GM19463 (cell line): ENCODE results near the gene RNF128.

ENCODE experiments used
- ATAC-seq: cut with Tn5 transposase; IDR thresholded peaks from one replicate; pipeline ENCODE4 v1.9.1; 2021; ENCODE audit warnings: mild to moderate bottlenecking, moderate library complexity; ENCODE audit not compliant: unreplicated experiment

The RNF128 gene, protein sequence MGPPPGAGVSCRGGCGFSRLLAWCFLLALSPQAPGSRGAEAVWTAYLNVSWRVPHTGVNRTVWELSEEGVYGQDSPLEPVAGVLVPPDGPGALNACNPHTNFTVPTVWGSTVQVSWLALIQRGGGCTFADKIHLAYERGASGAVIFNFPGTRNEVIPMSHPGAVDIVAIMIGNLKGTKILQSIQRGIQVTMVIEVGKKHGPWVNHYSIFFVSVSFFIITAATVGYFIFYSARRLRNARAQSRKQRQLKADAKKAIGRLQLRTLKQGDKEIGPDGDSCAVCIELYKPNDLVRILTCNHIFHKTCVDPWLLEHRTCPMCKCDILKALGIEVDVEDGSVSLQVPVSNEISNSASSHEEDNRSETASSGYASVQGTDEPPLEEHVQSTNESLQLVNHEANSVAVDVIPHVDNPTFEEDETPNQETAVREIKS

DNA sequence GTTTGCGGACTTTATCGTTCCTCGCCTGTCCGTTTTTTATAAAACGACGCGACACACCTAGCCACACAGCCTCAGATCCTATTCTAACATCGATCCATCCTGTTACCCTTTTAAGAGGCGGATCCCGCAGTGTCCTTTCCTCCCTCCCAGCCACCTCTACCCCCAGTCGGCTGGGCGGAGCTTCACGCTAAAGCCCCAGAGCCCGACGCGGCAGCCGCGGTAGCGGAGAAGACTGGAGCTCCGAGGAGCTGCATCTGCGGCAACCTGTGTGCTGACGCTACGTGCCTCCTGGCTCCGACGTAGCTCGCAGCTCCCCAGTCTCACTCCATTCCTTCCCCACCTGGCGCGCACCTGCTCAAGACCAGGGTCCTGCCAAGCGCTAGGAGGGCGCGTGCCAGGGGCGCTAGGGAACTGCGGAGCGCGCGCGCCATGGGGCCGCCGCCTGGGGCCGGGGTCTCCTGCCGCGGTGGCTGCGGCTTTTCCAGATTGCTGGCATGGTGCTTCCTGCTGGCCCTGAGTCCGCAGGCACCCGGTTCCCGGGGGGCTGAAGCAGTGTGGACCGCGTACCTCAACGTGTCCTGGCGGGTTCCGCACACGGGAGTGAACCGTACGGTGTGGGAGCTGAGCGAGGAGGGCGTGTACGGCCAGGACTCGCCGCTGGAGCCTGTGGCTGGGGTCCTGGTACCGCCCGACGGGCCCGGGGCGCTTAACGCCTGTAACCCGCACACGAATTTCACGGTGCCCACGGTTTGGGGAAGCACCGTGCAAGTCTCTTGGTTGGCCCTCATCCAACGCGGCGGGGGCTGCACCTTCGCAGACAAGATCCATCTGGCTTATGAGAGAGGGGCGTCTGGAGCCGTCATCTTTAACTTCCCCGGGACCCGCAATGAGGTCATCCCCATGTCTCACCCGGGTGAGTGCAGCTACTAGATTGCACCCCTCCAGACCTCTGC, at the start of gene RNF128:
Gene RNF128 (plus strand): TSS at position 217 of the 953 bp plus-strand sequence. CDS start 213 bp downstream, at position 430.
- ATAC-seq: no peak

DNA sequence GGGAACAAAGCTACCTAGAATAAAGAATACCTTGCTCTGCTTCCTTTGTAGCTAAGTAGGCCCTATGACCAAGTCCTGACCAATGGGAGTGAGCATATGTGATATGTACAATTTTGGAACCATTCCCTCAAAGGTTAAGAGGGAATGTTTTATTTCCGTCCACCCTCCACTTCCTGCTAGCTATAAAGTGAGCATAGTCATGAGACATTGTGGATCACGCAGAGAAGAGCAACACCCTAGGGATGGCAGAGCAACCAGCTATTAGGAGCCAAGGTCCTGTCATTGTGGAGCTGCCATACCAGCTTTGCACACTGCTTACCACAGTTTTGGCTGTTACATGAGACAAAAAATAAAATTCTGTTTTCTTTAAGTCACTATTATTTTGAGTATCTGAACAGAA, 45.8 kb upstream of the RNF128 start:
- ATAC-seq: no peak

DNA sequence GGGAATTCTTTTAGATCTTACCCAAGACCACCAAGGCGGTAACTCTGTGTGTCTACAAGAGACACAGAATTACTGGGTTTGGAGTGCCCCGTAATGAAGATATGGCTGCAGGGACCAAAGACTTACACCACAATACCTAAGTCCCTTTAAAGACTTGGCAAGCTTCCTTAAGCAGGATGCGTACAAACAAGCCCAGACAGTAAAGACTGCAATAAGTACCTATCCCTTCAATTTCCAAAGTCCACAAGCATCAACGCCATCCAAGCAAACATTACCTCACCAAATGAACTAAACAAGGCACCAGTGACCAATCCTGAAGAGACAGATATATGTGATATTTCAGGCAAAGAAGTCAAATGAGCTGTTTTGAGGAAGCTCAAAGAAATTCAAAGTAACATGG, 42.3 kb upstream of the RNF128 start:
- no peak for ATAC-seq

DNA sequence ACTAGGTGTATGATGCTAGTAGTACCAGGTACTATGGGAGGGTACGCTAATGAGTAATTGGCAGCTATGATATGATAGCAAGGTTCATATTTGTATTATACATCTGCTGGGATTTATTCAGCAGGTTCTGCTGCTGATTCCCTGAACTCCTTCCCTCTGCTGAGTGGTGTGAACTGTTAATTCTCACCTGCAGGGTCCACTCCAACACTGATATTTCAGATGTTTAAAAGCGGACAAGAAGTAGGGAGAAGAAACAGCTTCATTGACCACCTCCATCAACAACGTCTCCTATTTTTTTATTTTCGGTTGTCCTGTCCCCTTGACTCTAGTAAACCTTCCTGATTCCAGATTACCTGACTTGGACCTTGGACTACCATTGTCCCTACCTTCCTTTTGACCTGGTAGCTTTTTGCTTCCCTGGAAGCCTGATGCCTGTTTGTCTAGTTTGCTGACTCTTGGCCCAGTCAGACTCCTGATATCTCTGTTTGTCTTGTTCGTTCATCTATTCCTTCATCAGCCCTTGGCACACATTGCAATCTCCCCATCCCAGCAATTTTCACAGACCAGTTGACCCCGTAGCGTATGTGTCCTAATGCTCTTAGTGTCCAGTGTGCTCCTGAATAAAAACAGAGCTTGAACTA, 34.0 kb upstream of the RNF128 start:
- ATAC-seq: no peak

DNA sequence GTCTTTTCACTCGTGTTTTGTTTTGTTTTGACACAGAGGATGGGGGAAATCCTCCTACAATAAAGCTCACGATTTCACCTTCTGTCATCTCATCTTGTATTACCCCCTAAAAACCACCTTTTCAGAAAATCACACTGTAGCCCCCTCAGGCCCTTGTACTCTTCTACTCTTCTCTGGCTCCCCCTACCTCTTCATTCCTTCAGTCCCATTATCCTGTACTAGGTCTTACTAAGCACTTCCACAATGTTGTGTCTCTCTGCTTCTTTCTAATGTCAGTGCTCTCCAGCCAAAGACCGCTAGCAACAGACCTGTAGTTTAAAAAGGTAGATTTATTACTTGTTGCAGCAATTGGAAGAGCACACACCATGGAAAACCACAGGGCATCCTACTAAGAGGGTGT, 30.0 kb upstream of the RNF128 start:
- no peak for ATAC-seq

DNA sequence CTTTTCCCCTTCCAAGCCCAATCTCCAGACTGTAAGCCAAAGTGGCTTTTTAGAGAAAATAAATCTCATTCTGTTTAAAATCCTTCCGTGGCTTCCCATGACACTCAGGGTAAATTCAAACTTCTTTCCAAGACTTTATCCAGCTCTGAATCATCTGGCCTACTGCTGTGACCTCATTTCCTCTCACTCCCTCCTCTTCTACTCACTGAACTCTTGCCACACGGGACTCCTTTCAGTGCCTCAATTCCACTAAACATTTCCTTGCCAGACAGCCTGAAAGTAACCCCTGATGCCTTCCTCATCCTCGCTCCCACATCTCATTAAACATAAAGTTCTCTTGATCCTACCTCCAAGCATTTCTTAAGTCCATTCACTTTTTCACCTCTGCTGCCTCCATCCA, 27.8 kb upstream of the RNF128 start:
- no peak for ATAC-seq

DNA sequence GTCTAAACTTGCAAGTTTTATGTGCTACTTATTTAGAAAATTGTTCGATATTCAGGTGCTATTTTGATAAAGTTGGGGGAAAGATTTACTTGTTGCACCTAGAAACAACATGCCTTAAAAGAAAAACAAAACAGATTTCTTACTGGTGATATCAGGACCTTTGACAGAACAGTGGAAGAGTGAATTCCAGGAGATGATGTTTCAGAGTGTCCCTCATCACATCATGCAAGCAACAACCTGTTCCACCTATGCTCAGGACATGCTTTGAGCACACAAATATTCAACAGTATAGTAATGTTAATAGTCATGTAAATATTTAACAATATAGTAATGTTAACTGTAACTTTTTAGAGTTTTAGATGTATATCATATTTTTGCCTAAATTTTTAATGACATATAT, 23.9 kb upstream of the RNF128 start:
- ATAC-seq: no peak

DNA sequence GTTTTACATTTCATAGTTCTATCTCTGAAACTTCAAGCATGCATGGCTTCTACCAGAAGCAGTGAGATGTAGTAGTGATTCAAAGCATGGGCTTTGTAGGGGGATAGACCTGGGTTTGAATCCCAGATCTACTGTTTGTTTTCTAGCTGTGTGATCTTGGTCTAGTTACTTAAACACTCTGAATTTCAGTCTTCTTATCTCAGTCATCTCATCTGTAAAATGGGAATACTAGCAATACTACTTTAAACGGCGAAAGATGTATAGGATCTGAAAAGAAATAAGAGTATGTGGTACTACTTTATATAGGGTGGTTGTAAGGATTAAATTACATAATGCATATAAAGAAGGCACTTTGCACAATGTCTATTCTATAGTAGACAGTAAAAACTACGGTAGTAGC, 20.0 kb upstream of the RNF128 start:
- ATAC-seq: no peak

DNA sequence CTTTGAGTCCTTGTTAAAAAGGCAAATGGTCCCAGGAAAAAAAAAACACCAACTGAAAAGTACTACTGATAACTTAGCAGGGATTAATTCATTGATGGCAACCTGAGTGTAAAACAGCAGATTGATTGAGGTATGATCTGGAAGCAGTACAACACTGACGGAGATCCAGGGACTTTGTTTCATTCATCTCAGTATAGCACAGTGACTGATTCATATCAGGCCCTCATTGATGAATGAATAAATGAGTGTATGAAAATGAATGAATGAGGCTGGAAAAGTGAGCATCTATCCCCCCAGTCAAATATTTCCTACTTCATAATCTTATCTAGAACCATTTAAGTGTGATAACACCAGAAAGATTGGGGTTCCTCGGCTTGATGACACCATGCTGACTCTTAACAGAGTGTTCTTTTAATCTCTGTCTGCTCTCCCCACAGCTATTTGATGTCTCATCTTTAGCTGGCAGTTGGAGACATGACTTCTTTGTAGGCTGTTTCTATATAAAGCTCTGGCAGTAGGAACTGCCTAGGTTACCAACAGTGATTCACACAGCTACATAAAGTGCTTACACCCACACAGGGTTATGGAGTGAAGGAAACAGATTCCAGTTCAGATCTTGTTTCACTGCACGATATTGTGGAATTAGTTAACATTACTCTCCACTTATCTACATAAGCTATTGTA, 18.6 kb upstream of the RNF128 start:
- no peak for ATAC-seq

DNA sequence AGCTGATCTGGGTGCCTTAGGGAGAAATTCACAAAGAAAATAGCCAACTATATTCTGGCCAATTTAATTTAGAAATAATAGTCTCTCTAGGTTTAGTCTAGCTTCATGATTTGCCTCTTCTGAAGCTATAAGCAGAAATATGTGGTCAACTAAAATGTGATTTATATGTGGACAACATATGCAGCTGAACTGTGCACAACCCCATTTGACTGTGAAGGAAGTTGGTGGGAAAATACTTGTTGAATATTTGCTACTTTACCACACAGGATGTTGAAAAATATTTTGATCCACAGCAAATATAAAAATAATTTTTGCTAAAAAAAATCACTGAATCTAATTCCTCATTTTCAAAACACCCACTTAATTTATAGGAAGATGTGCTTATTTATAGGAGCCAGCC, 15.7 kb upstream of the RNF128 start:
- no peak for ATAC-seq

DNA sequence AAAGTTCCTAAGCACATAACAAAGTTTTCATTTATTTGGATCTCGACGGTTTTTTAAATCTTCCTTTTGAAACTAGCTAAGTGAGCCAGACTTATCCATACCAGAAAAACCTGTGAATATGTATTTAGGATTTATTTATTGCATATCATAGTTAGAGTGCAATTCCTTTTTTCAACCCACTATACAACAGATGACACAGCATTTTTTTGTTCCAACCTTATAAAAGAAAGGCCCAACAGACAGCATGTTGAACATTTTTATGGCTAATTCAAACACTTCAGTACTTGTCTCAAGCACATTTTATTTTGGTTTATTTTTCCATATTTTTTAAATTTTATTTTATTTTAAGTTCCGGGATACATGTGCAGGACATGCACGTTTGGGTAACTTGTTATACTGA, 15.1 kb upstream of the RNF128 start:
- no peak for ATAC-seq

DNA sequence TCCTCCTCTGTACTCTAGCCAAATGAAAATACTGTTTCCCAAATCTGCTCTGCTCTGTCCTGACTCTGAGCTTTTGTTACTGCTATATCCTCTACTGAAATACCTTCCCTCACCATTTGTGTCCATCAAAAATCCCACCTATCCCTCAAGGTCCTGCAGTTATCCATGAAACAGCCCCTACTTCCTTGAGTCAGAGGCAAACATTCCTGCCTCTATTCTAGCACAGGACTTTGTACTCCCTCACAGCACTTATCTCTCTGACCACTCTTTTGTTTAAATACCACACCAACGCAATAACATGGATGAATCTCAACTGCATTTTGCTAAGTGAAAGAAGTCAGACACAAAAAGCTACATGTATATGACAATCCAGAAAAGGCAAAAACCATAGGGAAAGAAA, 10.5 kb upstream of the RNF128 start:
- ATAC-seq: no peak

DNA sequence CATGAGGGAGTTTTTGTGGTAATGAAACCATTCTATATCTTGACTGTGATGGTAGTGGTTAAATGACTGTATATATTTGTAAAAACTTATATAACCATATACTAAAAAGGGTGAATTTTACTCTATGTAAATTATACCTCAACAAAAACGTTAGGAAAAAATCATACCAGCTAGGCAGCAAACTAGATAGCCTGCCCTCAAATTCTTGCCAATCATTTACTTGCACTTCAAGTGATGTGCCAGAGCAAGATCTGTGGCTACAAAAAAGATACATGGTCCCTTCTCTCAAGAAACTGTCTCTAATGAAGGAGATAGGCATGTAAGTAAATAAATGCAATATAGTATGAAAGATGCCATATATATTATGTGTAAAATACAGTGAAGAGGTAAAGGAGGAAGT, 10.0 kb upstream of the RNF128 start:
- ATAC-seq: no peak

DNA sequence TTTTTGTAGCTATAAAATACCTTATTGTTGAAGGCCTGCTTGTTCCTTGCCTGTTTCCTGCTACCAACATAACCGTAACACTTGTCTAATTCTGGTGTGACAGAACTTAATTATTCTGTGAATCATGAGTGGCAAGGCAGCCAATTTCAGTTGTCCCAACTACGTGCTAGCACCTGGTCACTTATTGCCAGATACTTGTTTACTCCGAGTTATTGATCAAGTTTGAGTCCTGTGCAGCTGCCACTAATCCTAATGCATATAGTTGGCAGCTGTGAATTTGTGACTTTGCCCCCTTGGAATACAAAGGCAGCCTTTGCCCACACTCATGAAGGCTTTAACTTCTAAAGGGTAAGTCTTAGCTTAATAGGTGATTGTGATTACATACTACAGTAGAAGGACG, 7.8 kb upstream of the RNF128 start:
- no peak for ATAC-seq

DNA sequence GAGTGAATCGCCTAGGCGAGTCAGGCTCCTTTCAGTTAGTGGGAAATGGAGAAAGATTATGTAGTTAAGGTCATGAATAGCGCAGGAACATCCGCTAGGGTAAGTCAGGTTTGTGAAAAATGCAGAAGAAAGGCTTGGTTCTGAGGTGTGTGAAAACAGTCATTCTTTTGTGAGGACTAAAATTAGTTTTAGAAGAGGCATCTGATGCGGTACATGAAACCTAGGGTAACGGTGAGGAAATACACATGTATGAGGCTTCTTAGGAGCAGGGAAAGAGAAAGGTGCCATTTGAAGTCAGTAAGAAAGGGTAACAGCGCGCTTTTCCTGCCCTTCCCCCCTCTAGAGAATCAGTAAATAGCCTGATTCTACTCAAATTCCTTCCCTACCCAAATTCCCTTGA, 570 bp upstream of the RNF128 start:
- no peak for ATAC-seq

DNA sequence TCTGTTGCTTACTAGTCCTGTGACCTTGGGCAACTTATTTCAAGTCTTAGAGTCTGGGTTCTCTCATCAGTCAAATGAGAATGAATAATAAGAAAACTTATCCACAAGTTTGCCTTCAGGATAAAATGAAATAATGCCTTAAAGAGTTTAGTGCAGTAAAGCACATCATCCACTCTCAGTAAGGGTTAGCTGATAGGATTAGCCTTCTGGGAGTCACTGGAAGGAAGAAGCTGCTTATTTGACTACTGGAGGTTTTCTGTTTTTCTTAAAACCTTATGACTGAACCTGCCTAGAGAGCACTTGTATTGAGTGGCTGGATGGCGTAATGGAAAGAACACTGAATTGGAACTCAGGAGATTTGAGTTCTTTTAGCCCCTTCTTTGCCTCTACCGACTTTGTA, 1.8 kb downstream of the RNF128 start:
- no peak for ATAC-seq

DNA sequence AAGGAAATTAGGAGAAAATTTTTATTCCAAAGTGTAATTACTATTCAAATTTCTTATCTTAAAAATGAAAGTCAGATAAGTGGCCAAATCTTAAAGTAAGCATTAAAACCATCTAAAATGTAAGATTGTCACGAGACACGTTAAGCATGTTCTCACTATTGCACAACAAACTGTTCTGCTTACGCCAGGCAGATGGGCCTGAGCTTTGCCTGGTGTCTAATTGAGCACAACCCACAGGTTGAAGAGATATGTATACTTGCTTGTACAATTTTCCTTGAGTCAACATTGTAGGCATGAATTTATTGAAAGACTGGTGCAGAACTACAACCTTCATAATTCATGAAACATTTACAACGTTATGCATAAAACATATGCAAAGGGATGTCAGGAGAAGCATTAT, 3.9 kb downstream of the RNF128 start:
- no peak for ATAC-seq

DNA sequence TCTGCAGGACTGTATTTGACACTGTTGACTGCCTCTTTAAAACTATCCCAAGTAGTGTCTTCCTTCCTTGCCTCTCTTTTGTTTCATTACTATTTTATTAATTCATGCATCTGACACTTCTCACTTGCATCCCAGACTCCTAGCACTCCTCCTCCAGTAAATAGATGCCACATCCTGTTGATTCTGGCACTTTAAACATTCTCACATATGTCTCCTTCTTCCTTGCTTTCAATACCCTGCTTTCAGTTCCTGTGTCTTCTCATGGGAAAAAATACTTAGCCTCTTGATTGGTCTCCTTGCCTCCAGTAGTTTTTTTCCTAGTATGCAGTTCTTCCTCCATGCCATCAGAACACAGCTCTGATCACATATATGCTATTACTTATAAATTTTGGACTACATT, 5.1 kb downstream of the RNF128 start:
- ATAC-seq: no peak

DNA sequence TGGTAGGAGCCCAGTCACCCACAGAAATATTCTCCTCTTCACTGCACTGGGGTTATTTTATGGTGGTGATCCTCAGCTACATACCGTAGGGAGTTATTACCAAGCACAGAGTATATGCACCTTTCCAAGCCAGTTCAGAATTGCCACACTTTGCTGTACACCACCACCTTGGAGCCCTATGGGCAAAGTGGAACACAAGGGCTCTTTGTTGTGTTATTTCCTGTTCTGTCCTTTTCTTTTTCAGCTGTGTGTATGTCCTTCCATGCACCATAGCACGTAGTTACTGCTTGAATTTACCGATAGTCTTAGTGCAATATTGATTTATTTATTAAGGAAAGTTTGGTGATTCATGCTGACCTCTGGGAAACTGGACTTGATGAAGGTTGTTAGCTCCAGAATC, 8.3 kb downstream of the RNF128 start:
- no peak for ATAC-seq

DNA sequence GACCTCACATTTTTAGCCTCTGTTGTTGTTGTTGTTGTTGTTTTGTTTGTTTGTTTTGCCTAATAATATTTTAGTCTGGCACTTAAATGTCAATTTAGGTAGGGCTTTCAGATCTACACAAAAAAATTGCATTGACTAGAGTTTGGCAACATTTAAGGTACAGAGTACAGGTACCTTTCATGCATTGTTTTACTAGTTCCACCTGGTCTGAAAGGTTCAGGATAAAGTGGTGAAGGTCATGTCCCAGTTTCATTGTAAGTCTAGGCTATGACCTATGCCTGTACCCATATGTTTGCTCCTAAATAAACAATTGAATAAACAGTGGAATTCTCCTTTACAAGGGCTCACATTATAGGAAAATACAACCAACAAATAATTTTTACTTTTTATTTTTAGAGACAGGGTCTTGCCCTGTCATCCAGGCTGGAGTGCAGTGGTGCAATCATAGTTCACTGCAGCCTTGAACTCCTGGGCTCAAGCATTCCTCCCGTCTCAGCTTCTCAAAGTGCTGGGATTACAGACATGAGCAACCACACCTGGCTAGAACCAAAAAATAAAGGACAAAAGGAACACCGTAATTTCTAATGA, 13.8 kb downstream of the RNF128 start:
- ATAC-seq: no peak

DNA sequence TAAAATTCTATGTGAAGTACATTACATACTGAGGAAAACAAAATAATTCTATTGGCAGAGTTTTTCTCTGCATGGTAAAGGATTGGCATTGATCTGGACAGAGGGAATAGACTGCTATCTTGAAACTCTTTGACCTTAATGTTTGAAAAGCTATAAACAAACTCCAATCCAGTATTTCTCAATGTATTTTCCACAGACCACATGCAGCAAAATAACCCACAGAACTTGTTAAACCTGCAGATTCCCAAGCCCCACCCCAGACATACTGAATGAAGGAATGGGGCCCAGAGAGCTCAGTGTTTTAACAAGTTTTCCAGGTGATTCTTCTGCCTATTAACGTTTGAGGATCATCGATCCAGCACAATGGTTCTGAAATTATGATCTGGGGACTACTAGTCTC, 15.7 kb downstream of the RNF128 start:
- no peak for ATAC-seq
